Uterus (tissue), 4 donors: ENCODE measurements around the gene TMEM132E. TPM values are rescaled to one million over a fixed set of nuclear protein-coding genes. Genes with fewer than 3 reads are reported as not detected.

Experiments
- DNase-seq, 2 donors: peaks; one replicate each; pipeline ENCODE4 v3.0.0-alpha.2; 2019 to 2020
- H3K27ac ChIP-seq, 2 donors: fragments of 200-600 bp; sonication (generic); 1 replicate in 1 of 2; 2 replicates in 1 of 2; pipeline ENCODE4 v1.5.1; 2016 to 2018
- H3K27me3 ChIP-seq, 2 donors: fragments of 200-600 bp; sonication (generic); one replicate each; pipeline ENCODE4 v1.5.1; 2018 to 2019; ENCODE audit warnings: control low read depth in 1 of 2
- H3K36me3 ChIP-seq, 2 donors: fragments of 200-600 bp; sonication (generic); one replicate each; pipeline ENCODE4 v1.5.1; 2019; ENCODE audit warnings: control low read depth in 1 of 2
- H3K4me1 ChIP-seq, 2 donors: fragments of 200-600 bp; sonication (generic); one replicate each; pipeline ENCODE4 v1.5.1; 2018 to 2019; ENCODE audit warnings: control low read depth in 1 of 2
- H3K4me3 ChIP-seq, 2 donors: fragments of 200-600 bp; sonication (generic); 1 replicate in 1 of 2; 2 replicates in 1 of 2; pipeline ENCODE4 v1.5.1; 2018 to 2019; ENCODE audit warnings: mild to moderate bottlenecking in 1 of 2
- H3K9me3 ChIP-seq, 2 donors: fragments of 200-600 bp; sonication (generic); one replicate each; pipeline ENCODE4 v1.5.1; 2019; ENCODE audit warnings: control low read depth in 1 of 2
- POLR2A ChIP-seq, 2 donors: fragments of 450-650 bp; IDR thresholded peaks; one replicate each; pipeline ENCODE4 v1.6.1; 2016; ENCODE audit warnings: antibody characterized with exemption in 2 of 2, mild to moderate bottlenecking in 1 of 2, moderate library complexity in 1 of 2
- intact Hi-C: fragments of 100-400 bp; cut with DNase I; formaldehyde crosslinking; loops from one replicate; pipeline ENCODE4 v1.15.1; 2023; ENCODE audit warnings: low total_unique reads
- total RNA-seq, 4 donors: library from RNA; depleted of rRNA in 3 of 4; stranded (reverse); fragments of >200 nt in 3 of 4; gene quantifications; one replicate each; pipeline versions ENCODE4 v1.1.0 to v1.2.4, GENCODE V29; 2014 to 2023
- TF ChIP-seq, protein P1 (sequence below), 4 experiments: fragments of 200-600 bp in 2 of 4; fragments of 450-650 bp in 2 of 4; sonication (generic) in 2 of 4; IDR thresholded peaks; one replicate each; pipeline ENCODE4 v1.5.1; 2016 to 2019; ENCODE audit warnings: antibody characterized with exemption in 4 of 4, mild to moderate bottlenecking in 2 of 4, moderate library complexity in 1 of 4
- donor health status: DM: yes; HTN: yes; CAD: no.

The TMEM132E gene
- total RNA-seq, 4 donors from 2014 or later, result 0.90 TPM; not detected in 3

DNA sequence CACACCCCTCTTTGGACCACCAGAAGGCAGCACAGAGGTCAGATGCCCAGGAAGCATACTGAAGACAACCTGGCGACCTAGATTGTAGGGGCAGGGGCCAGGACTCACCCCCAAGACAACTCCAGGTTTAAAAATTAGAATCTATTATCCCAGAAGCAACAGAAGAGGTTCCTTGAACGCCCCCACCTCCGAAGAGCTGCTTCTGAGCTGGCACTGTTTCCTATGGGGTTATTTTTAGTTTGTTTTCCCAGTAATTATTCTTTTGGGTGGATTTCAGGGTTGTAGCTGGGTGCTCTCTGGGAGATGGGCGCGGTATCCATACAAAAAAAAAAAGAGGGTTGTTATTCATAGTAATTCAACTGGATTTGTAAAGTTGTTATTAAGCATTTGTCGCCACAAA, 10.4 kb upstream of the TMEM132E start:
- no peak overlapping the region for H3K4me3 ChIP-seq

DNA sequence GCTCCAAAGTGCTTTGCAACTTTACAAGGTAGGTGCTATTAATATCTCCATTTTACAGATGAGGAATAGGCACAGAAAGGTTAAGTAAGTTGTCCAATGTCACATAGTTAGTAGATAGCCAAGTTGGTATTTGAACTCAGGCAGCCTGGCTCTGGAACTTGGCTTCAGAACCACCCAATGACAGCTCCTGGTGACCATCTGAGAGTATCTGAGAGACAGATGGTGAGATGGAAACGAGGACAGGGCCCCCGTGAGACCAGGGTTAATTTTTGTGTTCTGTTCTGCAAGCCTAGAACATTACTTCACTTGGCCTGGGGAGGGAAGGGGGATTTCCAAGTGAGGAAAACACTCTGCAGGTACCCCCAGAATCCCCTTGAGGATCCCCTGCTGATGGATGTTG, 9.8 kb upstream of the TMEM132E start:
- TF ChIP-seq, protein P1, sequence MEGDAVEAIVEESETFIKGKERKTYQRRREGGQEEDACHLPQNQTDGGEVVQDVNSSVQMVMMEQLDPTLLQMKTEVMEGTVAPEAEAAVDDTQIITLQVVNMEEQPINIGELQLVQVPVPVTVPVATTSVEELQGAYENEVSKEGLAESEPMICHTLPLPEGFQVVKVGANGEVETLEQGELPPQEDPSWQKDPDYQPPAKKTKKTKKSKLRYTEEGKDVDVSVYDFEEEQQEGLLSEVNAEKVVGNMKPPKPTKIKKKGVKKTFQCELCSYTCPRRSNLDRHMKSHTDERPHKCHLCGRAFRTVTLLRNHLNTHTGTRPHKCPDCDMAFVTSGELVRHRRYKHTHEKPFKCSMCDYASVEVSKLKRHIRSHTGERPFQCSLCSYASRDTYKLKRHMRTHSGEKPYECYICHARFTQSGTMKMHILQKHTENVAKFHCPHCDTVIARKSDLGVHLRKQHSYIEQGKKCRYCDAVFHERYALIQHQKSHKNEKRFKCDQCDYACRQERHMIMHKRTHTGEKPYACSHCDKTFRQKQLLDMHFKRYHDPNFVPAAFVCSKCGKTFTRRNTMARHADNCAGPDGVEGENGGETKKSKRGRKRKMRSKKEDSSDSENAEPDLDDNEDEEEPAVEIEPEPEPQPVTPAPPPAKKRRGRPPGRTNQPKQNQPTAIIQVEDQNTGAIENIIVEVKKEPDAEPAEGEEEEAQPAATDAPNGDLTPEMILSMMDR (IDR thresholded peaks at IDR 0.05), result no peak
- no peak for TF ChIP-seq POLR2A (IDR thresholded peaks at IDR 0.05)
- Histone ChIP-seq H3K27me3 (no peaks in the 10 kb centered on the region), H3K9me3 (no peaks in the 10 kb centered on the region), H3K36me3 (no peaks in the 10 kb centered on the region), H3K4me3 (no peak overlapping the region), H3K4me1 (no peaks in the 10 kb centered on the region), H3K27ac (no peak overlapping the region)
- intact Hi-C loops, result no loop called here
- no peak for DNase-seq

More for the DNA sequence above, 10.4 kb upstream of the TMEM132E start:
- H3K4me1 ChIP-seq, result no peaks in the 10 kb centered on the region
- TF ChIP-seq, protein P1 (IDR thresholded peaks at IDR 0.05), result no peak
- no peak for TF ChIP-seq POLR2A (IDR thresholded peaks at IDR 0.05)
- H3K27ac ChIP-seq, result no peak overlapping the region
- no peaks in the 10 kb centered on the region for H3K27me3 ChIP-seq
- no peaks in the 10 kb centered on the region for H3K9me3 ChIP-seq
- DNase-seq, result no peak
- intact Hi-C loops, result no loop called here
- no peaks in the 10 kb centered on the region for H3K36me3 ChIP-seq

DNA sequence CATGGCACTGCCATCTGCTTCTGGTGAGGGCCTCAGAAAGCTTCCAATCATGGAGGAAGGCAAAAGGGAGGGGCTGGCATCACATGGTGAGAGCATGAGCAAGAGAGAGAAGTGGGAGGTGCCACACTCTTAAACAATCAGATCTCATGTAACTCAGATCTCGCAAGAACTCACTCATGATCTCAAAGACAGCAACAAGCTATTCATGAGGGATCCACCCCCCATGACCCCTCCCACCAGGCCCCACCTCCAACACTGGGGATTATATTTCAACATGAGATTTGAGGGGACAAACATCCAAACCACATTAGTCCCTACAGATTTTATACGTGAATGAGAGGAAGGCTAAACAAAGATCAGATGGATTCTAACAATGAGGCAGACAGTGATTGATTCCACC, 8.9 kb upstream of the TMEM132E start:
- Histone ChIP-seq H3K4me3 (no peak overlapping the region), H3K27me3 (no peaks in the 10 kb centered on the region), H3K4me1 (no peaks in the 10 kb centered on the region), H3K9me3 (no peaks in the 10 kb centered on the region), H3K27ac (no peak overlapping the region), H3K36me3 (no peaks in the 10 kb centered on the region)
- TF ChIP-seq POLR2A (IDR thresholded peaks at IDR 0.05), result no peak
- TF ChIP-seq, protein P1 (IDR thresholded peaks at IDR 0.05), result no peak
- intact Hi-C loops, result no loop called here
- no peak for DNase-seq

DNA sequence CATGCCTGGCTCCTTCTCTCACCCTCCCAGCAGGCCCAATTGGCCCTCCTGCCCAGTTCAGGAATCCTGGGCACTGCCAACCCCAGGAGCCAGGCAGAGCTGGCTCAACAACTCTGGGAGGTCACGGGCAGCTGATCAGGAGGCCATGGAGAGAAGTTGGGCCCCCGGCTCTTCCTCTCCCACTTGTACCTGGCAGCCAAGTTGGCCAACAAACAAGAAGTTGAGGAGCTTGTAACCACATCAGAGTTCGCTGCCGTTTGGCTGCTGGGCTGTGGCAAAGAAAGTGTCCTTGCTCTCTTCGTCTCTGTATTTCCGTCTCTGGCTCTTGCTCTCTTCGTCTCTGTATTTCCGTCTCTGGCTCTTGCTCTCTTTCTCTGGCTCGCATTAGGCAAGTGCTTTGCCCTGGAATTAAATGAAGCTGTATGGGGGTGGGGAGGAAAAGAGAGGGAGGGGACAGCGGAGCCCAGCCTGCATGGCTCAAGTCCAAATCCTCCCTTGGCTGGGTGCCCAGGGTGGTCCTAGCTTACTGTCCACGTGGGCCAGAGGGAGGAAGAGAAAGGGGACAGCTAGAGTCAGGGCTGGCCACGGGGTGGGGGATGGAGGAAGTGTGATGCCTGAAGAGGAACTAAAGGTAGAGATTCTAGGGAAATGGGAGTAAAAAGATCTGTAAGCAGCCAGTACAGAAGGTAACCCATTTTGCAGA, 7.8 kb upstream of the TMEM132E start:
- Histone ChIP-seq H3K27me3 (no peaks in the 10 kb centered on the region), H3K4me1 (no peaks in the 10 kb centered on the region), H3K36me3 (no peaks in the 10 kb centered on the region), H3K9me3 (no peaks in the 10 kb centered on the region), H3K27ac (no peak overlapping the region), H3K4me3 (no peak overlapping the region)
- DNase-seq, result no peak
- intact Hi-C loops, result no loop called here
- no peak for TF ChIP-seq POLR2A (IDR thresholded peaks at IDR 0.05)
- TF ChIP-seq, protein P1 (IDR thresholded peaks at IDR 0.05), result no peak

DNA sequence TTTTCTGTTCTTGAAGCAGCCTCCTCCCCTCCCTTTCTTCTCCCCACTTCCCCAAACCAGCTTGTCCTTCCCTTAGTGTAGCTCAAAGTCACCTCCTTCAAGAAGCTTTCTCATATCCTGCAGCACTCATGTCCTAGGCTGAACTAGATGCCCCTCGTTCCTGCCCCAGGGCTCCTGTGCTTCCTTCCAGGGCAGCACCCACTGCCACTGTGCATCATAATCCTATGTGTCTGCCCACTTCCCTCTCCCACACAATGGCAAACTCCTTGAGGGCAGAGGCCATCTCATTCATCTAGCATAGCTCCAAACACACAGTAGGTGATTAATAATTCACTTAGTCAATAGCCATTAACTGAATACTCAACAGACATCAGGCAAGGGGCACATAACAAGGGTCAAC, 6.9 kb upstream of the TMEM132E start:
- intact Hi-C loops, result no loop called here
- Histone ChIP-seq H3K9me3 (no peaks in the 10 kb centered on the region), H3K27ac (no peak overlapping the region), H3K27me3 (no peaks in the 10 kb centered on the region), H3K36me3 (no peaks in the 10 kb centered on the region), H3K4me1 (no peaks in the 10 kb centered on the region), H3K4me3 (no peak overlapping the region)
- TF ChIP-seq POLR2A (IDR thresholded peaks at IDR 0.05), result no peak
- TF ChIP-seq, protein P1 (IDR thresholded peaks at IDR 0.05), result no peak
- no peak for DNase-seq
